HepG2 (cell line): ENCODE results near the gene FNDC4. TPM values are rescaled to one million over a fixed set of nuclear protein-coding genes. Genes with fewer than 3 reads are reported as not detected.
A peak's percentile ranks its signal among the peaks of the same experiment; 100 is the strongest.

Experiments used
- CERS6 ChIP-seq: sonication (generic); formaldehyde crosslinking; IDR thresholded peaks from 2 replicates; pipeline ENCODE4 v1.5.0; 2020; ENCODE audit warnings: missing genetic modification reagents
- GFI1 ChIP-seq: sonication (generic); formaldehyde crosslinking; IDR thresholded peaks from 2 replicates; pipeline ENCODE4 v1.5.0; 2020; ENCODE audit warnings: missing genetic modification reagents, mild to moderate bottlenecking, borderline replicate concordance
- MIER3 ChIP-seq: IDR thresholded peaks from 2 replicates; pipeline ENCODE4 v1.6.1; 2016; ENCODE audit warnings: missing compliant biosample characterization, borderline replicate concordance
- MLXIP ChIP-seq: sonication (generic); formaldehyde crosslinking; IDR thresholded peaks from 2 replicates; pipeline ENCODE4 v1.9.0; 2021; ENCODE audit warnings: missing genetic modification reagents, borderline replicate concordance
- MZF1 ChIP-seq: sonication (generic); formaldehyde crosslinking; IDR thresholded peaks from 2 replicates; pipeline ENCODE4 v1.8.1; 2023; ENCODE audit warnings: mild to moderate bottlenecking, missing genetic modification reagents, borderline replicate concordance
- NFE2 ChIP-seq: sonication (generic); formaldehyde crosslinking; IDR thresholded peaks from 2 replicates; pipeline ENCODE4 v1.4.0; 2020; ENCODE audit warnings: missing genetic modification reagents
- POGK ChIP-seq: sonication (generic); formaldehyde crosslinking; conservative IDR thresholded peaks from 2 replicates; pipeline ENCODE4 v1.8.0; 2022; ENCODE audit warnings: mild to moderate bottlenecking, moderate library complexity, missing genetic modification reagents
- ZNF512 ChIP-seq: sonication (generic); formaldehyde crosslinking; IDR thresholded peaks from 2 replicates; pipeline ENCODE4 v1.4.0; 2020; ENCODE audit warnings: mild to moderate bottlenecking, missing genetic modification reagents
- ZNF557 ChIP-seq: sonication (generic); formaldehyde crosslinking; IDR thresholded peaks from 2 replicates; pipeline ENCODE4 v1.4.0; 2020; ENCODE audit warnings: missing genetic modification reagents
- ZNF713 ChIP-seq: sonication (generic); formaldehyde crosslinking; IDR thresholded peaks from 2 replicates; pipeline ENCODE4 v1.4.0; 2020; ENCODE audit warnings: mild to moderate bottlenecking, missing genetic modification reagents
- ZNF766 ChIP-seq: sonication (generic); formaldehyde crosslinking; IDR thresholded peaks from 2 replicates; pipeline ENCODE4 v1.5.0; 2020; ENCODE audit warnings: missing genetic modification reagents, borderline replicate concordance
- polyA plus RNA-seq, 8 experiments: library from polyadenylated mRNA; depleted of rRNA in 3 of 8; stranded (reverse) in 7 of 8; unstranded in 1 of 8; fragments of >200 nt; fragmentation: Illumina TruSeq in 4 of 8; extraction: Trizol in 4 of 8; gene quantifications; 2 replicates each; pipeline versions ENCODE4 v1.2.1 to v1.2.3, GENCODE V29; 2011 to 2016; ENCODE audit warnings: low read depth in 4 of 8, missing spikeins in 1 of 8, mixed read lengths in 1 of 8; ENCODE audit not compliant: insufficient read depth in 1 of 8
- total RNA-seq, 5 experiments: library from RNA; depleted of rRNA; stranded (reverse); fragments of >200 nt; fragmentation: Illumina TruSeq; extraction: Trizol; gene quantifications; 2 replicates each; pipeline ENCODE4 v1.2.3, GENCODE V29; 2016; ENCODE audit warnings: low read depth in 1 of 5

The FNDC4 gene
- total and polyA plus RNA-seq, 2 of the 13 experiments (the other 11 are each of a cell fraction or from before 2014, with no cell fraction given), result 9.0 to 17.4 TPM

GRCh38 chr2:27489498-27490397 is 5.3 kb downstream of the FNDC4 start, which contains the start of gene IFT172 (continued):
- no peak for TF ChIP-seq MLXIP (CRISPR knock-in tag)
- 0 out of 2 replicates have a peak, but pooled peaks have one; percentile 56 for TF ChIP-seq MIER3 (CRISPR knock-in tag)
- no peak for TF ChIP-seq ZNF713
- no peak for TF ChIP-seq ZNF557 (CRISPR knock-in tag)
- TF ChIP-seq POGK, result peak; percentile 55; the same call in 1 of the 2 replicates
- no peak for TF ChIP-seq ZNF766 (CRISPR knock-in tag)
- no peak for TF ChIP-seq ZNF512
- TF ChIP-seq MZF1 (CRISPR knock-in tag), result no peak
- no peak for TF ChIP-seq CERS6 (CRISPR knock-in tag)
- TF ChIP-seq NFE2 (CRISPR knock-in tag), result no peak
- TF ChIP-seq GFI1 (CRISPR knock-in tag), result no peak
- TF ChIP-seq, all 625 proteins: peak for 247
